ENCODE results near the gene SLC22A5.

SLC22A5 gene

DNA sequence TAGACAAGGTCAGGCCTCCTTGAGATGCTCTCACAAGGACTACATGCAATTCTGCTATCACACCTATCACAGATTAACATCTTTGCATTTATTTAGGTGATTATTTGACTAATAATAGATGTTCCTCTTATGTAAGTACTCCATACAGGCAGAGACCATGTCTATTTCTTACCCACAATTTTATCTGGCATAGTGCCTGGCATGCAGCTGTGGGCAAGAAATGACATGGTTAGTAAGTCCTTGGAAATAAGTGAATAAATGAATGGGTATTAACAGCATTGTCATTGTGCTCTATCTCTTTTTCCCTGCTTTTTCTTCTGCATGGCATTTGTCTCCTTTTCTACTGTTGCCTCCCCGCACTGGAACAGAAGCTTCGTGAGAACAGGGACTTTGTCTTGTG is 49.4 kb downstream of the SLC22A5 start:
- H3K9me3 ChIP-seq (ENCODE audit: control insufficient read depth, low read depth, low read length) = no peaks in the 10 kb centered on the region
- H3K36me3 ChIP-seq (ENCODE audit: control insufficient read depth, low read depth, low read length) = no peaks in the 10 kb centered on the region
- H3K4me1 ChIP-seq (ENCODE audit: control insufficient read depth, low read depth, low read length) = no peaks in the 10 kb centered on the region
- no peak overlapping the region for H3K4me3 ChIP-seq (ENCODE audit: low read length)
- H3K27me3 ChIP-seq (ENCODE audit: control insufficient read depth, insufficient read depth, low read length) = no peaks in the 10 kb centered on the region
- H3K9ac ChIP-seq (ENCODE audit: low read length) = no peak overlapping the region
- no peak overlapping the region for H3K27ac ChIP-seq (ENCODE audit: low read length)

DNA sequence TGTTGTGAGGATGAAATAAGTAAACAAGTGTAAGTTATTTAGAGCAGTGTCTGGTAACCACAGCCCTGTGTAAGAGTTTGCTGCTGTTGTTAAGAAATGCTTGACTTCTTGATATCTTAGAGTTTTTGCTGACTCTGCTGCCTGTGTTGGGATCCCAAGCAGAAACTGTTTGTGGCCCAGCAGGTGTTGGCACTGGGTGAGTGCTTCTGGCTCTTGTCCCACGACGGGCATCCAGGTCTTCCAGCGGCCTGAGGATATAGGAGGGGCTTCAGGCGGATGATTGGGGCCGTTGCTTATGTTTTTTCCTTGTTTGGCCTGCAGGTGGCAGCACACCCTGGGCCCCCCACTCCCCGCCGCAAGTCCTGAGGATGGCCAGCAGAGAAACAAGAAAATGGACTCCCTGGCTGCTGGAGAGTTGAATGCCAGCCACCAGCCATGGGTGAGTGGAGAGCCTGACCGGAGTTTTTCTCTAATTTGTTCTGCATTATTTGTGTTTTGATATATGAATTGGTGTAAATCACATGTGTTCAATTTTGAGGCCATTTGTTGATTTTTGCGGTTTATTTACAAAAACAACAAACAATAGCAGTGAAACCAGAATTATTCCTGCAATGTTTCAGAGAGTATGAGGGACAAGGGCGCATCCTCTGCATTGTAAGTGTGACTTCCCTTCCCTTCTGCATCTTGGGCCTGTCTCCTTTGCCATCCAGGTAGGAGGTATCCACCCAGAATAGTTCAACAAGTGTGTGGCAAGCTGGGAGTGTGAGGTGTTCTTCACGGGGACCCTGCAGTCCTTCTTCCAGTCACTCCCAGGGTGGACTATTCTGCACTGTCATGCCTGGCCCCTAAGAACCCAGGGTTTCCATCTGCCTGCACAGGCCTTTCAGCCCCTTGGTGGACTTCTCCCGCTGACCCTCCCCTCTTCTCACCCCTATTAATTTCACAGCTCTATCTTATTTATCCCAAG is 50.3 kb downstream of the SLC22A5 start:
- Histone ChIP-seq H3K4me3 (ENCODE audit: low read length) (no peak overlapping the region), H3K27ac (ENCODE audit: low read length) (no peak overlapping the region), H3K9ac (ENCODE audit: low read length) (no peak overlapping the region), H3K4me1 (ENCODE audit: control insufficient read depth, low read depth, low read length) (no peaks in the 10 kb centered on the region), H3K27me3 (ENCODE audit: control insufficient read depth, insufficient read depth, low read length) (no peaks in the 10 kb centered on the region), H3K36me3 (ENCODE audit: control insufficient read depth, low read depth, low read length) (no peaks in the 10 kb centered on the region), H3K9me3 (ENCODE audit: control insufficient read depth, low read depth, low read length) (no peaks in the 10 kb centered on the region)

DNA sequence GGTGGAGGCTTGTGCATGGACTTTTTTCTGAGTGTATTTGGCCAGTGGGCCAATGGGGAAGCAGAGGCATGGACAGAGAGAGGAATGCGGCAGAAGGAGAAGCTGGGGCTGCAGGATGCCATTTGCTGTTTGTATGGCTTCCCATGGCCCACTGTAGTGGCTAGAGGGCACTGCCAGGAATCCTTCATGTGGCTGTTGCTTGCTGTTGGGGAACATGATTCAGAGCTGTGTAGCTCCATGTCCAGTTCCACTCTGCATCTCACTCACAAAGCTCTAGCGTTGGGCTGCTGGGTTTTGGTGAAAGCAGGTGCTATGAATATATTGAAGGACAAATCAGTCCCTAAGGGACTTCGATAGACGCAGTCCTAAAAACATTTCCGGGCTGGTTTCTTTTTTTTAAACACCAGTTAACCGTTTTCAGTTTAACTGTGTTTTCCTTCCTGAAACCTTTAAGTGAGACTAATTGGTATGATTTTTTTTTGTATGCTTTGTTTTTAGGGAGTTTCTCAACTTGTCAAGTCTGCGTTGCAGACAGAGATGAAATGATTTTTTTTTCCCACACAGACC is 51.3 kb downstream of the SLC22A5 start:
- Histone ChIP-seq H3K27ac (ENCODE audit: low read length) (no peak overlapping the region), H3K4me3 (ENCODE audit: low read length) (no peak overlapping the region), H3K27me3 (ENCODE audit: control insufficient read depth, insufficient read depth, low read length) (no peaks in the 10 kb centered on the region), H3K9me3 (ENCODE audit: control insufficient read depth, low read depth, low read length) (no peaks in the 10 kb centered on the region), H3K9ac (ENCODE audit: low read length) (no peak overlapping the region), H3K4me1 (ENCODE audit: control insufficient read depth, low read depth, low read length) (no peaks in the 10 kb centered on the region), H3K36me3 (ENCODE audit: control insufficient read depth, low read depth, low read length) (no peaks in the 10 kb centered on the region)

DNA sequence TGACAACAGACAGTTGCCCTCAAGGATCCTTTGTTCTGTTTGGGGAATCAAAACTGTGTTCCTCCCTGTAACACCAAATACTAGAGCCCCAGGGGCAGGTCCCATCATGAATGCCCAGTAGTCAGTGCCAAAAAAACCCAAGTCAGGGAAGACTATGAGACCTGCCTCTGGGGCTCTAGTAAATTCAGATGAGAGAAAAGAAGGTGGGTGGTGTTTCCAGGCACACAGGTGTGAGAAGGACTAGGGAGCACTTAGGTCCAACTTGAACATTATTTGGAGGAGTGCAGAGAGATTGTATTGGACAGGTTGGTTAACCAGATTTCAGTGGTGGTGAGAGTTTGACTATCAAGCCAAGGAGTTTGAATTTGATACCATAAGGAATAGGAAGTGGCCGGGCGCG is 52.0 kb downstream of the SLC22A5 start:
- H3K4me3 ChIP-seq (ENCODE audit: low read length) = no peak overlapping the region

DNA sequence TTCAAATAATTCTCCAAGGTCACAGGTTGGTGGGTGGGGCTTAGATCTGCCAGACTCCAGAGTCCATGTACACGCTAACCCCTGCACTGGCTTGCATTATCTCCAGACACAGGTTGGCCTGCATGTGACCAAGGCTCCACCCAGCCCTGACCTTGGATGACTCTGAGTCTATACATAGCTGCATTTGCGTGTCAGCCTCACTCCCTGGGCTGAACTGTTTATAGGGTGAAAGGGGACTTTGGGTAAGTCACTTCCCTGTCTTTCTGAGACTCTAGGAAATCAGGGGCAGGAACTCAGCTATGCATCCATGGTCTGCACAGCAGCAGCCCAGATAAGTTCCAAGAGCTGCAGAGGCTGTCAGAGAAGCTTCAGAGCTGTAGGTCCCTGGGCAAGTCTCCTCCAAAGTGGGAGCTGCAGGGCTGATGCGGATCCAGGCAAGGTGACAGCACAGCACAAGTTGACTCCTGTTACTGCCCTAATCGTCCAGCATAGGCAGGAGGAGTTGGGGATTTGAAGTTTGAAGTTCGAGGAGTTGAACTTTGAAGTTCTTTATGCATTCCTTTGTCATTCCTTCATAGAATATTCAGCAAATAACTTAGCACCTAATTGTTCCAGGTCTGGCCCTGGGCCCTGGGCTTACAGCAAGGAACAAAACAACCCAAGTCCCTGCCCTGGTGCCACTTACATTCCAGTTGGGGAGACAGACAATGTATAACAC is 53.4 kb downstream of the SLC22A5 start:
- Histone ChIP-seq H3K4me3 (ENCODE audit: low read length) (no peak overlapping the region), H3K9me3 (ENCODE audit: control insufficient read depth, low read depth, low read length) (no peaks in the 10 kb centered on the region), H3K9ac (ENCODE audit: low read length) (no peak overlapping the region), H3K36me3 (ENCODE audit: control insufficient read depth, low read depth, low read length) (no peaks in the 10 kb centered on the region), H3K27ac (ENCODE audit: low read length) (no peak overlapping the region), H3K27me3 (ENCODE audit: control insufficient read depth, insufficient read depth, low read length) (no peaks in the 10 kb centered on the region), H3K4me1 (ENCODE audit: control insufficient read depth, low read depth, low read length) (peaks cover 6% of the 10 kb centered on the region)

More for the DNA sequence above, 52.0 kb downstream of the SLC22A5 start:
- Histone ChIP-seq H3K27me3 (ENCODE audit: control insufficient read depth, insufficient read depth, low read length) (no peaks in the 10 kb centered on the region), H3K9ac (ENCODE audit: low read length) (no peak overlapping the region), H3K27ac (ENCODE audit: low read length) (no peak overlapping the region), H3K4me1 (ENCODE audit: control insufficient read depth, low read depth, low read length) (no peaks in the 10 kb centered on the region), H3K36me3 (ENCODE audit: control insufficient read depth, low read depth, low read length) (no peaks in the 10 kb centered on the region), H3K9me3 (ENCODE audit: control insufficient read depth, low read depth, low read length) (no peaks in the 10 kb centered on the region)

DNA sequence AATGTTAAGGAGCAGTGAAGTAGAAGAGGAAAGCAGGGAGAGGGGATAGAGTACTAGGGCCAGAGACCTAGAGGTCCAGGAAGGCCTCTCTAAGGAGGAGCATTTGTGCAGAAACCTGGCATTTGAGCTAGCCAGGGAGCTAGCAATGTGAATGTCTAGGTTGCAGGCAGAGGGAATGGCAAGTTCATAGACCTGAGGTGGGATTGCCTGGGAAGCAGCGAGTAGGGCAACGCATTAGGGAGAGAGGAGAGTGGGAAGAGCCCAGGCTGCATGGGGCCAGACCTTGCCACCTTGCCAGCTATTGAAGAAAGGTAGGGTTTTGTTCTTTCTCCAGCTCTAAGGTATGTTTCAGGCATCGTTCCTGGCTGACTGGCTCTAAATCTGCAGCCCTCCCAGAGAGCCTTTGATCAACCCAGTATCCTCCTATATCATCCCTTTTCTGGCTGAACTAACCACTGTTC is 54.0 kb downstream of the SLC22A5 start:
- Histone ChIP-seq H3K27me3 (ENCODE audit: control insufficient read depth, insufficient read depth, low read length) (no peaks in the 10 kb centered on the region), H3K9me3 (ENCODE audit: control insufficient read depth, low read depth, low read length) (no peaks in the 10 kb centered on the region), H3K4me3 (ENCODE audit: low read length) (no peak overlapping the region), H3K36me3 (ENCODE audit: control insufficient read depth, low read depth, low read length) (no peaks in the 10 kb centered on the region), H3K27ac (ENCODE audit: low read length) (no peak overlapping the region), H3K4me1 (ENCODE audit: control insufficient read depth, low read depth, low read length) (peaks cover 6% of the 10 kb centered on the region), H3K9ac (ENCODE audit: low read length) (no peak overlapping the region)

DNA sequence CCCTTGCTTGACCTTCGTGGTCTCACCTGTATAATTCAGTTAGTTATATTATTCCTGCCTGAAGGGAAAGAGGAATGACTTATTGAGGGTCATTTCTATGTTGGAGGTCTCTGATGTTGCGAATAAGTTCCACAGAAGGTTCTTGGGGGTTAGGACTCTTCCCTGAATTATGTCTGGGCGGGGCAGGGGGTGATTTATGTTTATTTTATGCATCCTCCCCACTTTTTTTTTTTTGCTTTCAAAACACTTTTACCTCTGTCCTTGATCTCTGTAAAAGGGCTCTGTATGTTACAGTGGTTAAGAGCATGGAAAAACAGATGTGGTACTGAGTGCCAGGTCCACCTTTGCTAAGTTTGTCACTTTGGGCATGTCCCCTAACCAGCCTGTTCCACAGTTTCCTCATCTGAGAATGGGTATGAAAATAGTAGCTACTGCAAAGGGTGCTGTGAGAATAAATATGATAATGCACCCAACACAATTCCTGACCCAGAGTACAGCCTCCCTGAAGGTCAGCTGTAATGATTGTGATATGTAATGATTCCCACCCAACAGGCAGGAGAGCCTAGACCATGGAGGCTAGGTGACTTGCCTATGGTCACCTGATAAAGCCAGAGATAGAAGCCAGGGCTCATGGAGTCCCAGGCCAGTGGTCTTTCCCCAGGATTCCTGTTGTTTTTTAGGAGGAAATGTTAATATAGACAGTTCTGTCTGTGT is 54.8 kb downstream of the SLC22A5 start:
- Histone ChIP-seq H3K27ac (ENCODE audit: low read length) (no peak overlapping the region), H3K9me3 (ENCODE audit: control insufficient read depth, low read depth, low read length) (no peaks in the 10 kb centered on the region), H3K4me3 (ENCODE audit: low read length) (no peak overlapping the region), H3K27me3 (ENCODE audit: control insufficient read depth, insufficient read depth, low read length) (no peaks in the 10 kb centered on the region), H3K9ac (ENCODE audit: low read length) (no peak overlapping the region), H3K36me3 (ENCODE audit: control insufficient read depth, low read depth, low read length) (no peaks in the 10 kb centered on the region), H3K4me1 (ENCODE audit: control insufficient read depth, low read depth, low read length) (peaks cover 6% of the 10 kb centered on the region)

DNA sequence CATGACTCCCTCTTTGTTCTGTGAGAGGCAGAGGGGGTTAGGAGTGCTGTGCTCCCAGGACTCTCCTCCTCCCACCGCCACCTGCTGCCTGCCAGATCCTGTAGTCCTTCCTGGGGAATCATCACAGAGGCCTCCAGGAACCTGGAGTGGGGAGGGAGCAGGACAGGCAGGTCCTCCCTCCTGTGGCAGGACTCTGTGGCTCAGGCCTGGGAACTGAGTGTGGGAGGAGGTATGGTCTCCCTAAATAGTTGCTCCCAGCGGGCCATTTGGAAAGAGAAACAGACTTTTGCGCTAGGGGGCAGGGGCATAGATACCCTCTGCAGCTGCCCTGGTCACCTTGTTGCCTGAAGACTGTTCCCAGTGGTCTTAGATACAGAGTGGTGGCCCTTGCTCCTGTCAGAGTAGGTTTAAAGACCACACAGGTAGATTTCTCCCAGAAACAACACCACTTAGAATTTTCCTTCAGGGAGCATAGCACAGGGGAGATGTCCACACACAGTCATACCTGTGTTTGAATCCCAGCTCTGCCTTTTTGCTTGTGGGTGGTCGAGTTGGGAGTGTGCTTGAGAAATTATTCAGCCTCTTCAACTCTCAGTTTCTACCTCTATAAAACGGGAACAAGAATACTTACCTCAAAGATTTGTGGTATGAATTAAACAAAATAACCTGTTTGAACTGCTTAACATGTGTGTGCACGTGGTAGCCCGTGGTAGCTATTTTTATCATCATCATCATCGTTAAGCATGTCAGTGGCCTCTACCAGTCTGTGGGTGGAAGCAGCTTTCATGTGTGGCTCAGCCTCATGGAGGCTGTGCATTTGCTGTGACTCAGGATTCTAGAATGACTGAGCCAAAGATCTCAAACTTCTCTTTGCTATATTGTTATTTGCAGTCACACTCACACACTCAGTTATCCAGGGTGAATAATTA is 55.8 kb downstream of the SLC22A5 start:
- H3K4me3 ChIP-seq (ENCODE audit: low read length) = no peak overlapping the region
- H3K36me3 ChIP-seq (ENCODE audit: control insufficient read depth, low read depth, low read length) = no peaks in the 10 kb centered on the region
- no peak overlapping the region for H3K27ac ChIP-seq (ENCODE audit: low read length)
- peaks cover 6% of the 10 kb centered on the region for H3K4me1 ChIP-seq (ENCODE audit: control insufficient read depth, low read depth, low read length)
- H3K9me3 ChIP-seq (ENCODE audit: control insufficient read depth, low read depth, low read length) = no peaks in the 10 kb centered on the region
- no peak overlapping the region for H3K9ac ChIP-seq (ENCODE audit: low read length)
- no peaks in the 10 kb centered on the region for H3K27me3 ChIP-seq (ENCODE audit: control insufficient read depth, insufficient read depth, low read length)

DNA sequence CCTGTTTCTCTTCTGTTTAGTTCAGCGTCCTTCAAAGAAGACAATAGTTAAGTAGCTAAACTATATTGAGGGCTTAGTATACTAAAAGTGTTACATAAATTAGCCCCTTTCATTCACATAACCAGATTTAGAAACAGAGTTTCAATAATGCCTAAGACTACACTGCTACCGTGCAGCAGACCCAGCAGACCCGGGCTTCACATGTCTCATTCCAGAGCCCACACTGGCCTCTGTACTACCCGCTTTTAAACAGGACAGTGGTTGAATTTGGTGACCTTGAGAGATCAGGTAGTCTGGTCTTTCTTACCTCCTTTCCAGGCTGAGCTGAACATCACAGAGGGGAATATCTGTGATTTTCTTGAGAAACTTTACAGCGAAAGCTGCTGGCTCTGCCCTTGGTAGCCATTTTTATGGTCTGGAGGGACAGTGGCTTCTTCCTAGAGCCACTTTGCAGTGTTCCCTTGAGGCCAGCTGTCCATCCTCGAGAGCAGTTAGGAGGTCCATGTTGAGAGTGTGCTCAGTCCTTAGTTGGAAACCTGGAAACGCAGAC is 56.5 kb downstream of the SLC22A5 start:
- H3K9ac ChIP-seq (ENCODE audit: low read length) = no peak overlapping the region
- H3K27ac ChIP-seq (ENCODE audit: low read length) = no peak overlapping the region
- no peaks in the 10 kb centered on the region for H3K27me3 ChIP-seq (ENCODE audit: control insufficient read depth, insufficient read depth, low read length)
- H3K9me3 ChIP-seq (ENCODE audit: control insufficient read depth, low read depth, low read length) = no peaks in the 10 kb centered on the region
- H3K4me3 ChIP-seq (ENCODE audit: low read length) = no peak overlapping the region
- peaks cover 6% of the 10 kb centered on the region for H3K4me1 ChIP-seq (ENCODE audit: control insufficient read depth, low read depth, low read length)
- H3K36me3 ChIP-seq (ENCODE audit: control insufficient read depth, low read depth, low read length) = no peaks in the 10 kb centered on the region

DNA sequence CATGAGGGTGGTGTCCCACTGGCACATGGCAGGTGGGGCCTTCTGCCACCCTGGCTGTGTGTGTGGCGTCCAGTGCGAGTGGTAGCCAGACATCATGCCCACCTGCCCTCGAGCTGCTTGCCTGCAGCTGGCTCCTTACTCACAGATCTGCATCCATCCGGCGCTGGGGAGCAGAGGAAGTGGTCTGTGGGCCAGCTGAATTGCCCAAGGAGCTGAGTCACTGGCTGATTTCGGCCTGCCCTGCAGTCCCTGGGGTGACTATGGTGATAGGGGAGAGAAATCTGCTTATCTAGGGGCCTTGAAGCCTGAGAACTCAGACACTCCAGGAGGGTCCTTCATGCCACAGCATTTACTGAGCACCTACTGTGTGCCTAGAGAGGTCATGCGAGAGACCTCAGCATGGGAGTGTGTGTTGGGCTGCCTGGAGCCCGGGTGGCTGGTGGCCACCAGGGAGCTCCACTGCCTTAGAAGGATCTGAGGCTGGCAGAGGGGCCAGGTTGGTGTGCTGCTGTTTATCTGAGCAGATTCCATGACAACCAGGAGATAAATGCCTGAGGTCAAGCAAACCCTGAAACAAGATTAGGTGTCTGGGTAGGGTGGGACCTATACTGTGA is 57.1 kb downstream of the SLC22A5 start:
- no peak overlapping the region for H3K9ac ChIP-seq (ENCODE audit: low read length)
- H3K9me3 ChIP-seq (ENCODE audit: control insufficient read depth, low read depth, low read length) = no peaks in the 10 kb centered on the region
- peaks cover 6% of the 10 kb centered on the region for H3K4me1 ChIP-seq (ENCODE audit: control insufficient read depth, low read depth, low read length)
- no peak overlapping the region for H3K4me3 ChIP-seq (ENCODE audit: low read length)
- H3K27me3 ChIP-seq (ENCODE audit: control insufficient read depth, insufficient read depth, low read length) = no peaks in the 10 kb centered on the region
- no peaks in the 10 kb centered on the region for H3K36me3 ChIP-seq (ENCODE audit: control insufficient read depth, low read depth, low read length)
- no peak overlapping the region for H3K27ac ChIP-seq (ENCODE audit: low read length)

Data from iPS-18a (cell line).